Astrocyte (in vitro differentiated cells and primary cell): ENCODE results near the gene PIGU.

Experiments used
- CTCF ChIP-seq: IDR thresholded peaks from 2 replicates; pipeline ENCODE4 v1.5.1; 2011; ENCODE audit warnings: low read depth, mild to moderate bottlenecking, inconsistent platforms, low read length, moderate library complexity; ENCODE audit not compliant: insufficient read depth
- EZH2 ChIP-seq: IDR thresholded peaks from 2 replicates; pipeline ENCODE4 v1.6.1; 2012; ENCODE audit warnings: mild to moderate bottlenecking, low read length, inconsistent platforms; ENCODE audit not compliant: insufficient read depth

- no peak for TF ChIP-seq CTCF
- no peak for TF ChIP-seq EZH2
Measured at GRCh38 chr20:34564833-34565232, 112.1 kb downstream of the PIGU start.
